ENCODE measurements around the gene LYPD6B. TPM values are rescaled to one million over a fixed set of nuclear protein-coding genes. Genes with fewer than 3 reads are reported as not detected.
A peak's percentile ranks its signal among the peaks of the same experiment; 100 is the strongest.

The LYPD6B gene
- total RNA-seq, 2 donors from 2014 or later = 12.6 to 14.5 TPM

GRCh38 chr2:149219856-149220255 lies 181.4 kb downstream of the LYPD6B start:
- H3K4me1 ChIP-seq (ENCODE audit: control insufficient read depth, insufficient read depth, low read length) = peaks cover 27% of the 10 kb centered on the region
- Mint-ChIP-seq H3K27ac (peak overlapping the region; percentile 41), H3K4me1 (peaks cover 69% of the 10 kb centered on the region), H3K27me3 (ENCODE audit: insufficient read depth) (peaks cover 5% of the 10 kb centered on the region), H3K4me3 (no peak overlapping the region), H3K9me3 (peaks cover 3% of the 10 kb centered on the region), H3K36me3 (ENCODE audit: low read depth) (no peaks in the 10 kb centered on the region)
- no peak for DNase-seq
- H3K9me3 ChIP-seq (ENCODE audit: control insufficient read depth, low read length) = no peaks in the 10 kb centered on the region
- 54 to 72% methylated on average over 3 of the region's 3 CpGs for WGBS, 2 experiments (ENCODE audit: insufficient coverage in 1 of 2, insufficient read length in 1 of 2)
- no peaks in the 10 kb centered on the region for H3K27me3 ChIP-seq (ENCODE audit: control insufficient read depth, insufficient read depth, low read length, poor library complexity, severe bottlenecking)
- peak overlapping the region; percentile 8 for H3K4me3 ChIP-seq (ENCODE audit: low read length)
- TF ChIP-seq CTCF (conservative IDR thresholded peaks at IDR 0.05) = no peak
- no peak overlapping the region for H3K9ac ChIP-seq (ENCODE audit: extremely low read depth, low read length, poor library complexity, severe bottlenecking)
- H3K36me3 ChIP-seq (ENCODE audit: control insufficient read depth, insufficient read depth, low read length) = no peaks in the 10 kb centered on the region
- H3K27ac ChIP-seq (ENCODE audit: low read depth, low read length) = no peak overlapping the region

- Histone ChIP-seq H3K36me3 (ENCODE audit: control insufficient read depth, insufficient read depth, low read length) (no peaks in the 10 kb centered on the region), H3K27me3 (ENCODE audit: control insufficient read depth, insufficient read depth, low read length, poor library complexity, severe bottlenecking) (no peaks in the 10 kb centered on the region), H3K4me3 (ENCODE audit: low read length) (no peak overlapping the region), H3K9ac (ENCODE audit: extremely low read depth, low read length, poor library complexity, severe bottlenecking) (no peak overlapping the region), H3K27ac (ENCODE audit: low read depth, low read length) (no peak overlapping the region), H3K4me1 (ENCODE audit: control insufficient read depth, insufficient read depth, low read length) (peaks cover 27% of the 10 kb centered on the region), H3K9me3 (ENCODE audit: control insufficient read depth, low read length) (no peaks in the 10 kb centered on the region)
- 61 to 79% methylated on average over 6 to 9 of the region's 9 CpGs for WGBS, 2 experiments (ENCODE audit: insufficient coverage in 1 of 2, insufficient read length in 1 of 2)
- no peak overlapping the region for H3K4me3 Mint-ChIP-seq
- H3K27ac Mint-ChIP-seq = peak overlapping the region; percentile 83
- H3K4me1 Mint-ChIP-seq = peaks cover 66% of the 10 kb centered on the region
- H3K9me3 Mint-ChIP-seq = peaks cover 3% of the 10 kb centered on the region
- TF ChIP-seq CTCF (conservative IDR thresholded peaks at IDR 0.05) = no peak
- H3K36me3 Mint-ChIP-seq (ENCODE audit: low read depth) = no peaks in the 10 kb centered on the region
- DNase-seq = no peak
- no peaks in the 10 kb centered on the region for H3K27me3 Mint-ChIP-seq (ENCODE audit: insufficient read depth)
These were observed 182.5 kb downstream of the LYPD6B start for GRCh38 chr2:149221002-149221401.

- 64 to 87% methylated on average over 6 to 9 of the region's 9 CpGs for WGBS, 2 experiments (ENCODE audit: insufficient coverage in 1 of 2, insufficient read length in 1 of 2)
- Mint-ChIP-seq H3K27me3 (ENCODE audit: insufficient read depth) (no peaks in the 10 kb centered on the region), H3K27ac (no peak overlapping the region), H3K4me1 (peaks cover 66% of the 10 kb centered on the region), H3K9me3 (peaks cover 3% of the 10 kb centered on the region), H3K36me3 (ENCODE audit: low read depth) (no peaks in the 10 kb centered on the region), H3K4me3 (no peak overlapping the region)
- Histone ChIP-seq H3K36me3 (ENCODE audit: control insufficient read depth, insufficient read depth, low read length) (no peaks in the 10 kb centered on the region), H3K4me1 (ENCODE audit: control insufficient read depth, insufficient read depth, low read length) (peaks cover 34% of the 10 kb centered on the region), H3K9me3 (ENCODE audit: control insufficient read depth, low read length) (no peaks in the 10 kb centered on the region), H3K4me3 (ENCODE audit: low read length) (peak overlapping the region; percentile 6), H3K27ac (ENCODE audit: low read depth, low read length) (no peak overlapping the region), H3K9ac (ENCODE audit: extremely low read depth, low read length, poor library complexity, severe bottlenecking) (no peak overlapping the region), H3K27me3 (ENCODE audit: control insufficient read depth, insufficient read depth, low read length, poor library complexity, severe bottlenecking) (no peaks in the 10 kb centered on the region)
- no peak for TF ChIP-seq CTCF (conservative IDR thresholded peaks at IDR 0.05)
- no peak for DNase-seq
These were observed 183.4 kb downstream of the LYPD6B start for GRCh38 chr2:149221898-149222297.
